CD4-positive, alpha-beta T cell (primary cell): ENCODE results near the gene DUSP22. TPM values are rescaled to one million over a fixed set of nuclear protein-coding genes. Genes with fewer than 3 reads are reported as not detected.
A peak's percentile ranks its signal among the peaks of the same experiment; 100 is the strongest.

Experiments used
- ATAC-seq: fragments of 200-7000 bp; cut with Tn5 transposase; one replicate; pipeline ENCODE4 v1.10.0; 2022; ENCODE audit warnings: mild to moderate bottlenecking; ENCODE audit not compliant: poor library complexity
- CTCF ChIA-PET: fragments of 350-600 bp; sonication (Branson Sonifier 250); formaldehyde crosslinking; loops from one replicate; lab custom pipeline; 2021; ENCODE audit warnings: antibody characterized with exemption, inconsistent platforms; lab: Charles Lee
- POLR2A ChIA-PET: fragments of 350-600 bp; sonication (Branson Sonifier 250); formaldehyde crosslinking; loops from one replicate; lab custom pipeline; 2021; ENCODE audit warnings: antibody characterized with exemption, inconsistent platforms; lab: Charles Lee
- DNase-seq, 14 experiments: peaks; one replicate each; pipeline ENCODE4 v3.0.0-alpha.2; 2013 to 2020; ENCODE audit warnings: mixed read lengths in 2 of 14
- H3K27ac ChIP-seq, 2 donors: one replicate each; pipeline versions ENCODE4 v1.5.1 to v1.7.0; 2013; ENCODE audit warnings: low read length in 2 of 2, low read depth in 1 of 2, mild to moderate bottlenecking in 1 of 2
- H3K27me3 ChIP-seq, 2 experiments: 1 replicate in 1 of 2; 2 replicates in 1 of 2; pipeline versions ENCODE4 v1.6.1 to v1.7.0; 2013; ENCODE audit warnings: low read length in 2 of 2, control low read depth in 1 of 2, mild to moderate bottlenecking in 1 of 2, moderate library complexity in 1 of 2; ENCODE audit not compliant: insufficient read depth in 2 of 2, control insufficient read depth in 1 of 2
- H3K36me3 ChIP-seq: one replicate; pipeline ENCODE4 v1.6.1; 2013; ENCODE audit warnings: low read length, control low read depth; ENCODE audit not compliant: insufficient read depth
- H3K4me1 ChIP-seq: one replicate; pipeline ENCODE4 v1.6.1; 2013; ENCODE audit warnings: low read length, control low read depth; ENCODE audit not compliant: insufficient read depth
- H3K4me3 ChIP-seq: one replicate; pipeline ENCODE4 v1.5.1; 2013; ENCODE audit warnings: mild to moderate bottlenecking, low read length, moderate library complexity
- H3K9me3 ChIP-seq, 2 experiments: 1 replicate in 1 of 2; 2 replicates in 1 of 2; pipeline versions ENCODE4 v1.6.1 to v1.7.0; 2013; ENCODE audit warnings: low read length in 2 of 2, mild to moderate bottlenecking in 2 of 2, control low read depth in 1 of 2, moderate library complexity in 1 of 2; ENCODE audit not compliant: control insufficient read depth in 1 of 2, insufficient read depth in 1 of 2
- H3K27ac Mint-ChIP-seq: one replicate; pipeline ENCODE4 v1.8.0; 2020; ENCODE audit warnings: mixed read lengths
- H3K27me3 Mint-ChIP-seq: one replicate; pipeline ENCODE4 v1.8.0; 2021; ENCODE audit warnings: mixed read lengths
- H3K36me3 Mint-ChIP-seq: one replicate; pipeline ENCODE4 v1.8.0; 2021; ENCODE audit warnings: low read depth, mixed read lengths
- H3K4me1 Mint-ChIP-seq: one replicate; pipeline ENCODE4 v1.8.0; 2021; ENCODE audit warnings: low read depth, mixed read lengths
- H3K4me3 Mint-ChIP-seq: one replicate; pipeline ENCODE4 v1.8.0; 2020; ENCODE audit warnings: mild to moderate bottlenecking, mixed read lengths
- H3K9me3 Mint-ChIP-seq: one replicate; pipeline ENCODE4 v1.8.0; 2020; ENCODE audit warnings: mixed read lengths
- intact Hi-C, 2 experiments: fragments of 100-400 bp; cut with DNase I in 1 of 2; cut with micrococcal nuclease in 1 of 2; formaldehyde crosslinking; loops; one replicate each; pipeline versions ENCODE4 v1.15.1 to v1.9.0; 2023 to 2025; cut with DNase I, micrococcal nuclease
- total RNA-seq, 174 experiments: library from RNA in 2 of 174; stranded (reverse) in 2 of 174; gene quantifications; one replicate each; pipeline ENCODE4 v1.2.3 and lab custom pipeline; 2021 to 2026
- TF ChIP-seq, protein P1 (sequence below): fragments of 200-600 bp; IDR thresholded peaks from one replicate; pipeline ENCODE4 v1.8.0; 2022; ENCODE audit warnings: antibody characterized with exemption, mild to moderate bottlenecking

DUSP22 gene
- total RNA-seq, 2 experiments from 2014 or later: 25.4 to 26.3 TPM

DNA sequence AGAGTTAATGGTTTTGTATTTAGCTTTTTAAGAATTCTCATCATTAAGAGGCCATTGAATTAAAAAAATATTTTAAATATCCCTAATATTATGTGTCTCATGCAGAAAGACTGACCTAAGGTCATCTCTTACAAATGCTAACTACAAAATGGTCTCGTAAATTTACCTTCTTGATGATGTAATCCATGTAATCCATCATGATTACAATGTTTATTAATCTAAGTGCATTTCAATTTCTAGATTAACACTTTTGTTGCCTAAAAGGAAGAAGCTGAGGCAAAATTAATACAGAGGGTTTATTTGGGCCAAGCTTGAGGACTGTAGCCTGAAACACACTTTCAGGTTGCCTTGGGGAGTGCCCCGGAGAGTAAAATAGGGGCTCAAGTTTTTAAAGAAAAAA is 18.4 kb downstream of the DUSP22 start:
- peaks cover 0 to 19% of the 10 kb centered on the region in 2 experiments for H3K9me3 ChIP-seq
- ChIA-PET CTCF (no interaction called here), POLR2A (interaction anchor here (1.3 kb wide), 1 partner anchor 86 kb away, joined by 3 read pairs; no protein-coding TSS in a partner anchor)
- no peak overlapping the region for H3K27ac ChIP-seq
- H3K4me1 ChIP-seq: peaks cover 4% of the 10 kb centered on the region
- Mint-ChIP-seq H3K4me3 (no peak overlapping the region), H3K36me3 (peaks cover 29% of the 10 kb centered on the region), H3K27me3 (no peaks in the 10 kb centered on the region), H3K27ac (no peak overlapping the region), H3K4me1 (peaks cover 31% of the 10 kb centered on the region), H3K9me3 (no peaks in the 10 kb centered on the region)
- no peak overlapping the region for H3K4me3 ChIP-seq
- DNase-seq (no peak), ATAC-seq (no peak)
- H3K36me3 ChIP-seq: no peaks in the 10 kb centered on the region
- H3K27me3 ChIP-seq: no peaks in the 10 kb centered on the region
- TF ChIP-seq, protein P1, sequence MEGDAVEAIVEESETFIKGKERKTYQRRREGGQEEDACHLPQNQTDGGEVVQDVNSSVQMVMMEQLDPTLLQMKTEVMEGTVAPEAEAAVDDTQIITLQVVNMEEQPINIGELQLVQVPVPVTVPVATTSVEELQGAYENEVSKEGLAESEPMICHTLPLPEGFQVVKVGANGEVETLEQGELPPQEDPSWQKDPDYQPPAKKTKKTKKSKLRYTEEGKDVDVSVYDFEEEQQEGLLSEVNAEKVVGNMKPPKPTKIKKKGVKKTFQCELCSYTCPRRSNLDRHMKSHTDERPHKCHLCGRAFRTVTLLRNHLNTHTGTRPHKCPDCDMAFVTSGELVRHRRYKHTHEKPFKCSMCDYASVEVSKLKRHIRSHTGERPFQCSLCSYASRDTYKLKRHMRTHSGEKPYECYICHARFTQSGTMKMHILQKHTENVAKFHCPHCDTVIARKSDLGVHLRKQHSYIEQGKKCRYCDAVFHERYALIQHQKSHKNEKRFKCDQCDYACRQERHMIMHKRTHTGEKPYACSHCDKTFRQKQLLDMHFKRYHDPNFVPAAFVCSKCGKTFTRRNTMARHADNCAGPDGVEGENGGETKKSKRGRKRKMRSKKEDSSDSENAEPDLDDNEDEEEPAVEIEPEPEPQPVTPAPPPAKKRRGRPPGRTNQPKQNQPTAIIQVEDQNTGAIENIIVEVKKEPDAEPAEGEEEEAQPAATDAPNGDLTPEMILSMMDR: no peak
- intact Hi-C loops: no loop called here

DNA sequence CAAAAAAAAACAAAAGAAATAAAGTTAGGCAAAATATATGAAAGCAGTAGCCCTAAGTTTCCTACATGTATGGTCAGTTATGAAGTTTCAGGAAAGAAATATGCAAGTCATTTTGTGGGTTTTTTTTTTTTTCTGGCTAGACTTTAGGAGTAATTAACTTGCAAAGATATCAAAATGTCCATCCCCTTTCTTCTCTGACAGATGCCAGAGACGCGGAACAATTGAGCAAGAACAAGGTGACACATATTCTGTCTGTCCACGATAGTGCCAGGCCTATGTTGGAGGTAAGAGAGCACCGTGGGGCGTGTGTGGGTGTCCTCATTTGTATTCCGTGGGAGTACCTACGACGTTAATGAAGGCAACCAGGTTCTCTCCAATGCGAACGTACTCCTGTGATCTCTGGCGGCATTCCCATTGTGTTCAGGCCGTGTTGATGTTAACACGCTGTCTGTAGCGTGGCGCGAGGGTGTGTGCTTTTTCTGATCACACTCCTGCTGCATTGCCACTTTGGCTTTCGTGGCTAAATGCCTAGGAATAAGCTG is 19.5 kb downstream of the DUSP22 start:
- no peak overlapping the region for H3K27ac ChIP-seq
- peaks cover 4% of the 10 kb centered on the region for H3K4me1 ChIP-seq
- TF ChIP-seq, protein P1: no peak
- H3K36me3 ChIP-seq: no peaks in the 10 kb centered on the region
- H3K27ac Mint-ChIP-seq: no peak overlapping the region
- H3K27me3 Mint-ChIP-seq: no peaks in the 10 kb centered on the region
- ChIA-PET POLR2A (interaction anchor here (1.3 kb wide), 1 partner anchor 87 kb away, joined by 3 read pairs; no protein-coding TSS in a partner anchor), CTCF (no interaction called here)
- no peak for ATAC-seq
- no peak for DNase-seq
- H3K9me3 Mint-ChIP-seq: no peaks in the 10 kb centered on the region
- H3K27me3 ChIP-seq: no peaks in the 10 kb centered on the region
- H3K36me3 Mint-ChIP-seq: peaks cover 29% of the 10 kb centered on the region
- H3K4me1 Mint-ChIP-seq: peaks cover 31% of the 10 kb centered on the region
- intact Hi-C loops: no loop called here
- no peak overlapping the region for H3K4me3 Mint-ChIP-seq
- peaks cover 0 to 18% of the 10 kb centered on the region in 2 experiments for H3K9me3 ChIP-seq
- no peak overlapping the region for H3K4me3 ChIP-seq

DNA sequence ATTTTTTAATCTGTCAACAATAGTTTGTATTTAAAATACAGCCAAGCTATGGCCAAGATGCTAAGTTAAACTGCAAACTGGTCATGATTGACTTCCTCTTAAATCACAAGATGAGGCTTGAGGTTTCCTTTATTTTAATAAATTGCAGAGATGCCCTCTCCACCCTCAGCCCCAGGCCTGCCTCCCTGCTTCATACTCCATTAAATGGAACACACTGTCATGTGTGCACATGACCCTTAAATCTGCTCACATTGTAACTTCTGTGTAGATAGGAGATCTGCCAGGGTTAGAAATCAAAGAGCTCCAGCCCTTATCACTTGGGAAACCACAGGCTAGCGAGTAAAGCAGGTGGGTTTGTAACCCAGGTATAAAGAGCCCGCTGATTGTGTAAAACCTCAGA is 20.8 kb downstream of the DUSP22 start:
- H3K9me3 Mint-ChIP-seq: no peaks in the 10 kb centered on the region
- H3K27ac ChIP-seq: no peak overlapping the region
- H3K27ac Mint-ChIP-seq: peak overlapping the region; percentile 42
- peaks cover 26% of the 10 kb centered on the region for H3K4me1 Mint-ChIP-seq
- no peak overlapping the region for H3K4me3 ChIP-seq
- H3K9me3 ChIP-seq: peaks cover 0 to 25% of the 10 kb centered on the region in 2 experiments
- no peaks in the 10 kb centered on the region for H3K27me3 ChIP-seq
- POLR2A ChIA-PET: interaction anchor here (0.7 to 0.8 kb wide), 2 partner anchors 20 to 71 kb away, joined by 3 read pairs; no protein-coding TSS in a partner anchor
- ATAC-seq (peak; percentile 21), DNase-seq (peak in 2 of 14 experiments; percentile 29 to 31)
- CTCF ChIA-PET: no interaction called here
- TF ChIP-seq, protein P1: no peak
- no peaks in the 10 kb centered on the region for H3K27me3 Mint-ChIP-seq
- H3K4me1 ChIP-seq: peaks cover 4% of the 10 kb centered on the region
- H3K4me3 Mint-ChIP-seq: no peak overlapping the region
- H3K36me3 ChIP-seq: no peaks in the 10 kb centered on the region
- H3K36me3 Mint-ChIP-seq: peaks cover 29% of the 10 kb centered on the region
- intact Hi-C loops: no loop called here
